A549 (cell line): Measurements from ENCODE around the gene PDE3A. TPM values are rescaled to one million over a fixed set of nuclear protein-coding genes. Genes with fewer than 3 reads are reported as not detected.
A peak's percentile ranks its signal among the peaks of the same experiment; 100 is the strongest.

Source experiments
- ATAC-seq, 2 experiments: fragments of 200-7000 bp in 1 of 2; fragments of >200 bp in 1 of 2; cut with Nextera tagmentation in 1 of 2; cut with Tn5 transposase in 1 of 2; 3 replicates each; pipeline versions ENCODE4 v1.8.0 to v1.9.1; 2018 to 2020; ENCODE audit warnings: mild to moderate bottlenecking in 1 of 2, moderate library complexity in 1 of 2
- CTCF ChIA-PET: fragments of 300-600 bp; sonication (Branson Sonifier 250); formaldehyde crosslinking; extraction: SDS; loops from one replicate; lab custom pipeline; 2021; ENCODE audit warnings: antibody characterized with exemption, inconsistent platforms; lab: Yijun Ruan, JAX
- POLR2A ChIA-PET: fragments of 350-600 bp; formaldehyde crosslinking; extraction: SDS; loops from one replicate; lab custom pipeline; 2021; ENCODE audit warnings: antibody characterized with exemption, inconsistent platforms; lab: Yijun Ruan, JAX
- DNase-seq, 2 experiments: peaks; one replicate each; pipeline versions ENCODE4 v3.0.0 to v3.0.0-alpha.2; 2011 to 2016; ENCODE audit warnings: low read depth in 1 of 2, low spot score in 1 of 2
- FAIRE-seq: peaks from 2 replicates; lab custom pipeline; 2011; peaks lifted over from hg19 to GRCh38; lab: Jason Lieb, UNC
- H3K27ac ChIP-seq, 2 experiments: fragments of >200 bp; sonication (Bioruptor Twin); formaldehyde crosslinking; 3 replicates each; pipeline ENCODE4 v1.5.1; 2016 to 2017
- H3K4me1 ChIP-seq: fragments of >200 bp; sonication (Bioruptor Twin); formaldehyde crosslinking; 3 replicates; pipeline ENCODE4 v1.6.1; 2016
- H3K4me2 ChIP-seq: fragments of >200 bp; sonication (Bioruptor Twin); formaldehyde crosslinking; 3 replicates; pipeline ENCODE4 v1.6.1; 2016
- H3K4me3 ChIP-seq: fragments of >200 bp; sonication (Bioruptor Twin); formaldehyde crosslinking; 3 replicates; pipeline ENCODE4 v1.5.1; 2016
- H3K9me3 ChIP-seq: fragments of >200 bp; sonication (Bioruptor Twin); formaldehyde crosslinking; 3 replicates; pipeline ENCODE4 v1.6.1; 2016
- BHLHE40 ChIP-seq: IDR thresholded peaks from 2 replicates; pipeline ENCODE4 v1.6.1; 2012; ENCODE audit warnings: low read depth, low read length, inconsistent platforms
- CBX2 ChIP-seq: fragments of 200-600 bp; sonication (generic); IDR thresholded peaks from 2 replicates; pipeline ENCODE4 v1.6.1; 2016; ENCODE audit warnings: low read depth, mild to moderate bottlenecking, borderline replicate concordance
- CBX8 ChIP-seq: fragments of 200-600 bp; sonication (generic); IDR thresholded peaks from 2 replicates; pipeline ENCODE4 v1.6.1; 2016
- CEBPB ChIP-seq, 2 experiments: fragments of >200 bp in 1 of 2; sonication (Bioruptor Twin) in 1 of 2; formaldehyde crosslinking in 1 of 2; IDR thresholded peaks; 2 replicates each; pipeline ENCODE4 v1.6.1; 2012 to 2016
- CHD2 ChIP-seq: fragments of 150-350 bp; IDR thresholded peaks from 2 replicates; pipeline ENCODE4 v1.6.1; 2014; ENCODE audit warnings: low read length; ENCODE audit not compliant: partially characterized antibody
- CHD4 ChIP-seq: fragments of 200-600 bp; sonication (generic); IDR thresholded peaks from 2 replicates; pipeline ENCODE4 v1.6.1; 2016; ENCODE audit warnings: antibody characterized with exemption, mild to moderate bottlenecking, borderline replicate concordance
- ELK1 ChIP-seq: fragments of 150-350 bp; IDR thresholded peaks from 2 replicates; pipeline ENCODE4 v1.6.1; 2014; ENCODE audit warnings: low read depth, mild to moderate bottlenecking, low read length
- FOSL2 ChIP-seq, 2 experiments: fragments of 450-650 bp in 1 of 2; fragments of >200 bp in 1 of 2; sonication (Bioruptor Twin) in 1 of 2; formaldehyde crosslinking; IDR thresholded peaks; 2 replicates each; pipeline versions ENCODE4 v1.5.0 to v1.6.1; 2016 to 2020; ENCODE audit warnings: mild to moderate bottlenecking in 1 of 2, moderate library complexity in 1 of 2
- GATA3 ChIP-seq: IDR thresholded peaks from 2 replicates; pipeline ENCODE4 v1.6.1; 2012; ENCODE audit warnings: borderline replicate concordance
- HOXB13 ChIP-seq: fragments of 250-450 bp; sonication (Bioruptor Pico); IDR thresholded peaks from 2 replicates; pipeline ENCODE4 v1.5.0; 2020; ENCODE audit warnings: low read depth, mild to moderate bottlenecking, moderate library complexity
- HOXB5 ChIP-seq: fragments of 250-450 bp; sonication (Bioruptor Pico); IDR thresholded peaks from 2 replicates; pipeline ENCODE4 v1.5.0; 2020; ENCODE audit warnings: mild to moderate bottlenecking, moderate library complexity
- JUN ChIP-seq, 2 experiments: fragments of >200 bp; sonication (Bioruptor Twin); formaldehyde crosslinking; IDR thresholded peaks; 2 replicates in 1 of 2; 3 replicates in 1 of 2; pipeline ENCODE4 v1.6.1; 2016 to 2017
- MAFK ChIP-seq: fragments of 450-650 bp; IDR thresholded peaks from 2 replicates; pipeline ENCODE4 v1.6.1; 2014; ENCODE audit not compliant: partially characterized antibody
- MYC ChIP-seq: IDR thresholded peaks from 2 replicates; pipeline ENCODE4 v1.6.1; 2012; ENCODE audit warnings: mild to moderate bottlenecking, inconsistent platforms, low read length, improper control_type of control experiment, borderline replicate concordance
- NFE2L2 ChIP-seq: fragments of 150-350 bp; conservative IDR thresholded peaks from 2 replicates; pipeline ENCODE4 v1.6.1; 2014; ENCODE audit warnings: low read length
- NPAS2 ChIP-seq: fragments of 250-450 bp; sonication (Bioruptor Pico); IDR thresholded peaks from 2 replicates; pipeline ENCODE4 v1.8.0; 2022; ENCODE audit warnings: mild to moderate bottlenecking, moderate library complexity, borderline replicate concordance
- NR3C1 ChIP-seq: fragments of >200 bp; sonication (Bioruptor Twin); formaldehyde crosslinking; IDR thresholded peaks from 3 replicates; pipeline ENCODE4 v1.6.1; 2017
- PHF8 ChIP-seq: fragments of 200-600 bp; sonication (generic); IDR thresholded peaks from 2 replicates; pipeline ENCODE4 v1.6.1; 2016; ENCODE audit warnings: low read depth, mild to moderate bottlenecking, antibody characterized with exemption, moderate library complexity, borderline replicate concordance
- POLR2A ChIP-seq: IDR thresholded peaks from 2 replicates; pipeline ENCODE4 v1.6.1; 2012; ENCODE audit warnings: mild to moderate bottlenecking, low read length
- RCOR1 ChIP-seq: fragments of 150-350 bp; IDR thresholded peaks from 2 replicates; pipeline ENCODE4 v1.6.1; 2014; ENCODE audit warnings: antibody characterized with exemption, low read length, low read depth
- RFX5 ChIP-seq: fragments of 450-650 bp; IDR thresholded peaks from 2 replicates; pipeline ENCODE4 v1.7.1; 2014; ENCODE audit warnings: antibody characterized with exemption, mild to moderate bottlenecking, moderate library complexity
- RNF2 ChIP-seq: fragments of 200-600 bp; sonication (generic); IDR thresholded peaks from 2 replicates; pipeline ENCODE4 v1.6.1; 2016; ENCODE audit warnings: low read depth, mild to moderate bottlenecking, antibody characterized with exemption, moderate library complexity, borderline replicate concordance
- SMC3 ChIP-seq: fragments of >200 bp; sonication (Bioruptor Twin); formaldehyde crosslinking; IDR thresholded peaks from 3 replicates; pipeline ENCODE4 v1.6.1; 2018; ENCODE audit warnings: inconsistent platforms
- USF2 ChIP-seq: fragments of 450-650 bp; IDR thresholded peaks from 2 replicates; pipeline ENCODE4 v1.6.1; 2014; ENCODE audit warnings: antibody characterized with exemption
- ZC3H11A ChIP-seq: fragments of 450-650 bp; IDR thresholded peaks from 2 replicates; pipeline ENCODE4 v1.6.1; 2014; ENCODE audit warnings: antibody characterized with exemption, mild to moderate bottlenecking
- ZFP36 ChIP-seq: fragments of 450-650 bp; IDR thresholded peaks from 2 replicates; pipeline ENCODE4 v1.6.1; 2014; ENCODE audit warnings: borderline replicate concordance; ENCODE audit not compliant: partially characterized antibody
- WGBS: methylation state at CpG from one replicate; pipeline ENCODE4 v1.1.6; 2017; ENCODE audit errors: missing lambda C conversion rate; 5-methylcytosine and 5-hydroxymethylcytosine counted together
- polyA plus RNA-seq, 4 experiments: library from polyadenylated mRNA; depleted of rRNA in 3 of 4; stranded (reverse); fragments of >200 nt; fragmentation: RNase III in 1 of 4; extraction: RNeasy Plus Mini Kit Qiagen cat#74134 plus additional on column Dnase treatment in 1 of 4; gene quantifications; 2 replicates in 3 of 4; 3 replicates in 1 of 4; pipeline ENCODE4 v1.2.3, GENCODE V29; 2011 to 2017

The PDE3A gene
- polyA plus RNA-seq, 2 of the 4 experiments (the other 2 are of a cell fraction): 7.6 to 12.7 TPM

- Histone ChIP-seq H3K9me3 (no peaks in the 10 kb centered on the region), H3K4me1 (peaks cover 4% of the 10 kb centered on the region; the same call in 1 of the 3 replicates), H3K4me2 (no peak overlapping the region), H3K27ac (no peak overlapping the region; a peak in 1 of 6 replicates), H3K4me3 (no peak overlapping the region)
- TF ChIP-seq BHLHE40 (no peak), CBX8 (no peak), USF2 (no peak), FOSL2 (IDR thresholded peaks at IDR 0.05) (no peak), FOSL2 (CRISPR knock-in tag; IDR thresholded peaks at IDR 0.05) (no peak), CBX2 (no peak), NR3C1 (no peak), JUN (IDR thresholded peaks at IDR 0.05) (no peak), ELK1 (no peak), NPAS2 (CRISPR knock-in tag) (no peak), CHD4 (no peak), ZC3H11A (no peak), RFX5 (no peak), HOXB5 (CRISPR knock-in tag) (no peak), MAFK (no peak), PHF8 (no peak), POLR2A (no peak), RNF2 (no peak), GATA3 (no peak)
- ATAC-seq (no peak), FAIRE-seq (no peak), DNase-seq (no peak)
- CTCF ChIA-PET: interaction anchor here (0.6 kb wide), 1 partner anchor 466 kb away, joined by 5 read pairs; no protein-coding TSS in a partner anchor
- POLR2A ChIA-PET: no interaction called here
- 85% methylated on average over 2 of the region's 2 CpGs for WGBS
These were observed 53.1 kb downstream of the PDE3A start for GRCh38 chr12:20421421-20421820.

DNA sequence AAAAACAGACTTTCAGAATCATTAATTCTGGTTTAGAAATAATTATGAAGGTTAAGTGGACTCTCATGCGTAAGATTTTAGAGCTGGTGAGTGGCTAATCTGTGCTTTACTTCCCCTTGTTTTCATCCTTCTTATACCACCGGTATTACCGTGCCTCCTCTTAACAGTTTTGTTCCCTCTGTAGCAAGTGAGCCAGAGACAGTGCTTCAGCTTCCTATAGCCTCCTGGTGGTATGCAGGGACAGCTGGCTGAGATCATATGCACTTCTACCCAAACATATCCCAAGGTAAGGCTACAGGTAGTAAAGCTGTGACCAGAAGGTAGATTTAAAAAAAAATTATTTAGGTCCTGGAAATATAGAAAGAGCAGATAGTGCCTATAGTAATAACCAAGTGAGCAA is 55.2 kb downstream of the PDE3A start:
- TF ChIP-seq RCOR1 (no peak), ZFP36 (no peak), SMC3 (no peak), CHD2 (no peak), HOXB13 (CRISPR knock-in tag) (no peak), BHLHE40 (no peak), NFE2L2 (no peak), GATA3 (no peak)
- TF ChIP-seq, all 56 proteins: peak for 0
- FAIRE-seq (no peak), ATAC-seq (peak in 1 of 2 experiments; percentile 49; a peak in 1 of 6 replicates), DNase-seq (peak in 1 of 2 experiments; percentile 6)
- Histone ChIP-seq H3K4me2 (no peak overlapping the region), H3K4me1 (peaks cover 4% of the 10 kb centered on the region; the same call in 1 of the 3 replicates), H3K9me3 (no peaks in the 10 kb centered on the region), H3K4me3 (no peak overlapping the region), H3K27ac (0 out of 6 replicates have a peak overlapping the region, but pooled peaks of 1 of the 2 experiments have one; percentile 11)
- 77% methylated on average over 3 of the region's 3 CpGs for WGBS
- ChIA-PET POLR2A (no interaction called here), CTCF (interaction anchor here (0.8 kb wide), 1 partner anchor 9 kb away, joined by 3 read pairs; no protein-coding TSS in a partner anchor)

- no peak for TF ChIP-seq CEBPB (IDR thresholded peaks at IDR 0.05)
- TF ChIP-seq NFE2L2: no peak
- no peak for TF ChIP-seq FOSL2 (IDR thresholded peaks at IDR 0.05)
- TF ChIP-seq FOSL2 (CRISPR knock-in tag; IDR thresholded peaks at IDR 0.05): no peak
- no peak for TF ChIP-seq MYC
- no peak for TF ChIP-seq ZFP36
- FAIRE-seq (peak; percentile 63), DNase-seq (no peak), ATAC-seq (no peak)
- Histone ChIP-seq H3K4me3 (no peak overlapping the region), H3K4me2 (no peak overlapping the region), H3K27ac (no peak overlapping the region), H3K9me3 (no peaks in the 10 kb centered on the region), H3K4me1 (peaks cover 6% of the 10 kb centered on the region; the same call in 1 of the 3 replicates)
- CTCF ChIA-PET: no interaction called here
- 82% methylated on average over 4 of the region's 4 CpGs for WGBS
- POLR2A ChIA-PET: no interaction called here
These were observed 56.5 kb downstream of the PDE3A start for GRCh38 chr12:20424841-20425240.
